ENCODE results near the gene ARHGEF11.

ARHGEF11 gene

GRCh38 chr1:156894001-156894400 is 151.5 kb downstream of the ARHGEF11 start:
- no peak for DNase-seq (ENCODE audit: low read depth)

DNA sequence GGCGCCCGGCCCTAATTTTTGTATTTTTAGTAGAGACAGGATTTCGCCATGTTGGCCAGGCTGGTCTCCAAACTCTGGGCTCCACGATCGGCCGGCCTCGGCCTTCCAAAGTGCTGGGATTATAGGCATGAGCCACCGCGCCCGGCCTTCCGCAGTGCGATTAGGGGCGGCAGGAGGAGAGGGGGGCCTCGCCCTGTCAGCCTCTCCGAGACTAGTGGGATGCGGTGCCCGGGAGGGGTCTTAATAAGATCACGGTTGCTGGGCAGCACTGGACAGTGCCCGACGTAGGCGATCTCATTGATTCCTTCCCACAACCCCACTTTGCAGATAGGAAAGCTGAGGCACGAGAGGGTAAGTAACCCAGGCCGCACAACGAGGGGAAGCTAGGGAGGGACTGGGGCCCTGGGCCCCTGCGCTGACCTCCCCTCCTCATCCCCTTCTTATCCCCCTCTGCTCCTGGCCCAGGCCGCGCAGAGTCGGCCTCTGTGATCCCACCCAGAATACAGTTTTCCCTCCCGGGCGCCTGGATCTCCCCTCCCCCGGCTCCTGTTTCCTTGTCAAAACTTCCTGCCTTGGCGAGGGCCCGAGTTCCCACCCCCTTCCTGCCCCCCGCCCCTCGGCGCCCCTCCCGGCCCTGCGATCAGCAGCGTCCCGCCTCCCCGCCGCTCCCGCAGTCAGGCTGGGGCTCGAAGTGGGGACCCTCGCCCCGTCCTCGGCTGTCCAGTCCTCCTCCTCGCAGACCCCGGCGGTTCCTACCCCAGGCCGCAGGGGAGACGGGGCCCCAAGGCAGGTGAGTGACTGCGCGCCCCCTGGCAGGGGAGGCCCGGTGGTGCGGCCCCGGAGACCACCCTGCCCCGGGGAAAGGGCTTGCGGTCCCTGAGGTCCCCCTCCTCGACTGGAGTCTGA is 152.2 kb downstream of the ARHGEF11 start, which contains the start of gene PEAR1:
PEAR1 (plus strand) TSS at position 671 of the 906 bp plus-strand sequence. CDS start 10,209 bp downstream, outside the sequence.
- no peak for DNase-seq (ENCODE audit: low read depth)

- DNase-seq (ENCODE audit: low read depth), result peak; percentile 71
Observed at GRCh38 chr1:156892190-156893047, 153.1 kb downstream of the ARHGEF11 start.

- DNase-seq (ENCODE audit: low read depth), result peak; percentile 28
Observed at GRCh38 chr1:156889802-156890580, 155.6 kb downstream of the ARHGEF11 start.

DNA sequence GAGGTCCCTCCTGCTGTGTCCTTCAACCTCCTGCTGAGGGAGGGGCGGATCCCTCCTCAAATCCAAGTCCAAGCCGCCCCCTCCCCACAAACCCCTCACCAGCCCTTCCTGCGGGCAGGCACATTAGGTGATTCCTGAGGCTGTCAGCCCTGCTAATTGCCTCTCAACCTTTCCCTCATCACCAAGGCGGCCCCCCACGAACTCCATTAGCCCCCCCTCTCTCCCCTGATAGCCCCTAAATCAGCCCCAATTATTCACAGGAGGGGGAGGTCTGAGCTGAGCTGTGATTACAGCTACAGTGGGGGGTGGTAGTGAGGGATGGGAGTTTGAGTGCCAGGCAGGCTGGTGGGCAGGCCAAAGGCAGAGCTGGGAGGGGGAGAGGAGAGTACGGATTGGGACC is 157.8 kb downstream of the ARHGEF11 start:
- no peak for DNase-seq (ENCODE audit: low read depth)

GRCh38 chr1:156887317-156887716 is 158.2 kb downstream of the ARHGEF11 start:
- DNase-seq (ENCODE audit: low read depth), result no peak

DNA sequence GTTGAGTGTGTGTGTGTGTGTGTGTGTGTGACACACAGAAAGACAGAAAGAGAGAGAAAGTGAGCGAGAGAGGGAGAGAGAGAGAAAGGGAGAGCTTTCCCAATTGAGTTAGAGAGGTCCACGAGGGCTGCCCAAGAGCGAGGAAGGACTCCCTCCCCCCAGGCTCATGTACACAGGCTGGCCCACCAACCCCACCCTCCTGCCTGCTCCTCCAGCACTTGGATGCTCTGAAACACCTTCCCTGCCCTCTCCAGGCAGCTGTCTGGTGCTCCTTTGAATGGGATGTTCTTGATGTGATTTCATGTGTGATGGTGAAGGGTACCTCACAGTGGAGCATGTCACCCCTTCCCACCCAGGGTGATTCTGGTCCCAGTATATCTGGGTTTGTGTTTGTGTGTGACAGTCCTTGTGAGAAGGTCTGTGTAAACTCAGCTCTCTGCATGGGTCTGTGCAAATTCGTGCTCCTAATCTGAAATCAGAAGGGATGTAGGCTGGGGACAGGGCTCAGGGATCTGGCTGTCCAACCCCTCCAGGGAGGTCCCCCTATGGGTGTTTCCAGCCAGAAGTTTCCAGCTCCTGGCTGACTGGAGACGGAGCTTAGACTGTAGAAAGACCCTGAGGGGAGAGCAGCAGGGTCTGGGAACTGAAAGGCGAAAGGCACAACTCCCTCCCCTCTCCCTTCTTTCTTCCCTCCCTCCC is 158.8 kb downstream of the ARHGEF11 start:
- DNase-seq (ENCODE audit: low read depth), result no peak

GRCh38 chr1:156885880-156886355 is 159.6 kb downstream of the ARHGEF11 start:
- DNase-seq (ENCODE audit: low read depth), result no peak

DNA sequence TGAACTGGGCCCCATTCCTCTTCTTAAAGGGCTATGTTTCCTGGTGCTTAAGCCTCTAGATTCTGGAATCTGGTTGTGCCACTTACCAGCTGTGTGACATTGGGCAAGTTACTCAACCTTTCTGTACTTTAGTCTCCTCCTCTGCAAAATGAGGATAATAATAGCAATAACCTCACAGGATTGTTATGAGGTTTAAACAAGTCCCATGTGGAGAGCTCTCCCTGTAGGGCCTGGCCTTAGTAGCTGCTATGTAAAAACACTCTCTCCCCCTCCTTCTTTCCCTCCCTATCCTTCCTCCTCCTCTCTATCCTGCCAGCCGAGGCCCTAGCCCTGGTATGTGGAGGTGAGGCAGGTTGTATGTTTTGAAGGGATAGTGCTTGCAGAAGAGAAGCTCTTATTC is 160.2 kb downstream of the ARHGEF11 start:
- no peak for DNase-seq (ENCODE audit: low read depth)

Measured in activated gamma-delta T cell treated with anti-CD3 and anti-CD28 coated beads, Interleukin-2, amount 50 U/mL, for 16 hours (primary cell).